GM12892 (cell line): ENCODE measurements around the gene AP3D1.

Source experiments
- POLR2A ChIP-seq: IDR thresholded peaks from 2 replicates; pipeline ENCODE4 v1.6.1; 2011; ENCODE audit warnings: low read depth, low read length, control low read depth
- POLR2AphosphoS5 ChIP-seq: IDR thresholded peaks from 2 replicates; pipeline ENCODE4 v1.6.1; 2011; ENCODE audit warnings: low read depth, low read length, control low read depth
- TAF1 ChIP-seq: IDR thresholded peaks from 2 replicates; pipeline ENCODE4 v1.6.1; 2011; ENCODE audit warnings: low read depth, mild to moderate bottlenecking, control low read depth, low read length, borderline replicate concordance

DNA sequence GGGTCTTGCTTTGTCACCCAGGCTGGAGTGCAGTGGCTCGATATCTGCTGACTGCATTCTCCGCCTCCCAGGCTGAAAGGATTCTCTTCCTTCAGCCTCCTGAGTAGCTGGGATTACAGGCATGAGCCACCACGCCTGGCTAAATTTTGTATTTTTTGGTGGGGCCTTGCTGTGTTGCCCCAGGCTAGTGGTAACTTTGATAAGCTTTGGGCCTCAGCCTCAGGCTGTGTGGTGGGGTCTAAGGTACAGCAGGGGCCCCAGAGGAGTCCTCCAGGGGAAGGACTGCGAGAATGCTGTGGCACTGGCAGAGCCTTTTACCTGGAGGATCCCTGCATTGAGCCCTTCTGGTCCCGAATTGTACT, 19.6 kb upstream of the AP3D1 start:
- TF ChIP-seq POLR2A (no peak), POLR2AphosphoS5 (no peak; the same call in 1 of the 2 replicates), TAF1 (no peak)
